GM19324 (cell line): ENCODE data around the gene IFITM1.
"Not testable (repeated sequence)": the region's sequence is repeated elsewhere in the genome, so short reads cannot be mapped to it uniquely, and the experiment has no call there.

Source experiments
- ATAC-seq: cut with Tn5 transposase; IDR thresholded peaks from one replicate; pipeline ENCODE4 v1.9.1; 2021; ENCODE audit warnings: mild to moderate bottlenecking, moderate library complexity; ENCODE audit not compliant: unreplicated experiment, low FRiP score

Gene IFITM1

GRCh38 chr11:339963-340362, 26.1 kb downstream of the IFITM1 start:
- ATAC-seq: no peak

- no peak for ATAC-seq
Measured at GRCh38 chr11:340539-341512, 27.0 kb downstream of the IFITM1 start.

- no peak for ATAC-seq
Measured at GRCh38 chr11:342328-342727, 28.5 kb downstream of the IFITM1 start.

- no peak for ATAC-seq
Measured at GRCh38 chr11:344836-345578, 31.2 kb downstream of the IFITM1 start.

GRCh38 chr11:346529-346928, 32.7 kb downstream of the IFITM1 start:
- ATAC-seq: no peak

- ATAC-seq: not testable (repeated sequence)
Measured at GRCh38 chr11:349270-349954, 35.6 kb downstream of the IFITM1 start.

GRCh38 chr11:350033-350722, 36.3 kb downstream of the IFITM1 start:
- ATAC-seq: not testable (repeated sequence)

GRCh38 chr11:350723-351255, 36.9 kb downstream of the IFITM1 start:
- ATAC-seq: no peak

GRCh38 chr11:351411-351810, 37.6 kb downstream of the IFITM1 start:
- no peak for ATAC-seq

- no peak for ATAC-seq
Measured at GRCh38 chr11:352456-353031, 38.7 kb downstream of the IFITM1 start.

GRCh38 chr11:353179-353873, 39.5 kb downstream of the IFITM1 start:
- no peak for ATAC-seq

- ATAC-seq: no peak
Measured at GRCh38 chr11:355581-356458, 42.0 kb downstream of the IFITM1 start.

GRCh38 chr11:356610-357009, 42.8 kb downstream of the IFITM1 start:
- ATAC-seq: no peak

GRCh38 chr11:357582-357981, 43.7 kb downstream of the IFITM1 start:
- ATAC-seq: no peak

GRCh38 chr11:358129-358800, 44.4 kb downstream of the IFITM1 start:
- ATAC-seq: no peak

GRCh38 chr11:359181-359714, 45.4 kb downstream of the IFITM1 start:
- ATAC-seq: no peak
